Loucy (cell line): Measurements from ENCODE around the gene C20orf204.

Source experiments
- H2AFZ ChIP-seq: fragments of 200-600 bp; sonication (generic); 2 replicates; pipeline ENCODE4 v1.6.0; 2016; ENCODE audit warnings: antibody characterized with exemption, mild to moderate bottlenecking, low read length, moderate library complexity
- H3F3A ChIP-seq: fragments of 200-600 bp; 2 replicates; pipeline ENCODE4 v1.6.0; 2016; ENCODE audit warnings: antibody characterized with exemption, low read depth, mild to moderate bottlenecking
- H3K27me3 ChIP-seq: fragments of 200-600 bp; sonication (generic); 2 replicates; pipeline ENCODE4 v1.6.1; 2014; ENCODE audit warnings: low read length, mild to moderate bottlenecking; ENCODE audit not compliant: insufficient read depth, poor library complexity, severe bottlenecking
- H3K36me3 ChIP-seq: fragments of 200-600 bp; sonication (generic); 2 replicates; pipeline ENCODE4 v1.6.1; 2016; ENCODE audit warnings: low read length; ENCODE audit not compliant: insufficient read depth
- H3K4me1 ChIP-seq: fragments of 200-600 bp; sonication (generic); 2 replicates; pipeline ENCODE4 v1.5.1; 2014; ENCODE audit warnings: low read length, mild to moderate bottlenecking; ENCODE audit not compliant: insufficient read depth, poor library complexity, severe bottlenecking
- H3K4me2 ChIP-seq: fragments of 200-600 bp; sonication (generic); 2 replicates; pipeline ENCODE4 v1.6.0; 2014; ENCODE audit warnings: antibody characterized with exemption, low read length, low read depth, mild to moderate bottlenecking; ENCODE audit not compliant: poor library complexity, severe bottlenecking
- H3K4me3 ChIP-seq: fragments of 200-600 bp; sonication (generic); 2 replicates; pipeline ENCODE4 v1.5.1; 2014; ENCODE audit warnings: low read length, mild to moderate bottlenecking, mixed read lengths; ENCODE audit not compliant: poor library complexity, severe bottlenecking
- H3K79me2 ChIP-seq: fragments of 200-600 bp; sonication (generic); 2 replicates; pipeline ENCODE4 v1.6.1; 2014; ENCODE audit warnings: low read length; ENCODE audit not compliant: insufficient read depth
- H3K9ac ChIP-seq: fragments of 200-600 bp; sonication (generic); 2 replicates; pipeline ENCODE4 v1.6.0; 2014; ENCODE audit warnings: mild to moderate bottlenecking, low read depth, low read length, moderate library complexity; ENCODE audit not compliant: poor library complexity, severe bottlenecking
- H3K9me2 ChIP-seq: fragments of 200-600 bp; sonication (generic); replicated peaks from 2 replicates; pipeline ENCODE4 v1.6.1; 2016; ENCODE audit warnings: low read depth, low read length, mixed read lengths
- H3K9me3 ChIP-seq: fragments of 200-600 bp; sonication (generic); 2 replicates; pipeline ENCODE4 v1.6.1; 2014; ENCODE audit warnings: mild to moderate bottlenecking, antibody characterized with exemption, low read length, low read depth; ENCODE audit not compliant: insufficient read depth
- H4K20me1 ChIP-seq: fragments of 200-600 bp; sonication (generic); 2 replicates; pipeline ENCODE4 v1.6.0; 2014; ENCODE audit warnings: antibody characterized with exemption, low read length, mild to moderate bottlenecking; ENCODE audit not compliant: insufficient read depth, poor library complexity, severe bottlenecking
- CTCF ChIP-seq: fragments of 200-600 bp; sonication (generic); conservative IDR thresholded peaks from 2 replicates; pipeline ENCODE4 v1.5.1; 2014; ENCODE audit warnings: mild to moderate bottlenecking, antibody characterized with exemption, low read length
- EZH2phosphoT487 ChIP-seq: fragments of 200-600 bp; IDR thresholded peaks from 2 replicates; pipeline ENCODE4 v1.6.1; 2018; ENCODE audit warnings: antibody characterized with exemption, mild to moderate bottlenecking, moderate library complexity, borderline replicate concordance

C20orf204 gene

GRCh38 chr20:64047968-64048401 is 12.0 kb downstream of the C20orf204 start:
- H4K20me1 ChIP-seq, result no peaks in the 10 kb centered on the region
- no peaks in the 10 kb centered on the region for H3F3A ChIP-seq
- H3K4me3 ChIP-seq, result no peak overlapping the region
- H3K79me2 ChIP-seq, result no peaks in the 10 kb centered on the region
- no peak overlapping the region for H2AFZ ChIP-seq
- H3K4me1 ChIP-seq, result no peaks in the 10 kb centered on the region
- no peak for TF ChIP-seq EZH2phosphoT487
- no peak for TF ChIP-seq CTCF
- no peaks in the 10 kb centered on the region for H3K9me3 ChIP-seq
- H3K9ac ChIP-seq, result no peak overlapping the region
- H3K9me2 ChIP-seq, result no peaks in the 10 kb centered on the region
- H3K36me3 ChIP-seq, result no peaks in the 10 kb centered on the region
- no peaks in the 10 kb centered on the region for H3K27me3 ChIP-seq
- no peak overlapping the region for H3K4me2 ChIP-seq

- Histone ChIP-seq H3K4me2 (no peak overlapping the region), H4K20me1 (no peaks in the 10 kb centered on the region), H3K79me2 (no peaks in the 10 kb centered on the region), H3F3A (no peaks in the 10 kb centered on the region), H3K4me1 (peaks cover 1% of the 10 kb centered on the region), H3K9ac (no peak overlapping the region), H2AFZ (no peak overlapping the region), H3K9me2 (no peaks in the 10 kb centered on the region), H3K27me3 (no peaks in the 10 kb centered on the region), H3K36me3 (no peaks in the 10 kb centered on the region), H3K4me3 (no peak overlapping the region), H3K9me3 (no peaks in the 10 kb centered on the region)
- TF ChIP-seq EZH2phosphoT487 (no peak), CTCF (no peak)
Observed at GRCh38 chr20:64048402-64049044, 12.5 kb downstream of the C20orf204 start.

- peaks cover 8% of the 10 kb centered on the region for H3K4me1 ChIP-seq
- no peaks in the 10 kb centered on the region for H3K27me3 ChIP-seq
- no peak within 1 kb of the TSS for H3K4me3 ChIP-seq
- H3K36me3 ChIP-seq, result no peaks in the 10 kb centered on the region
- H3K9ac ChIP-seq, result no peak within 1 kb of the TSS
- no peaks in the 10 kb centered on the region for H3K79me2 ChIP-seq
- H2AFZ ChIP-seq, result no peak within 1 kb of the TSS
- no peaks in the 10 kb centered on the region for H3F3A ChIP-seq
- H3K9me2 ChIP-seq, result no peaks in the 10 kb centered on the region
- no peak within 1 kb of the TSS for H3K4me2 ChIP-seq
- H3K9me3 ChIP-seq, result no peaks in the 10 kb centered on the region
- no peaks in the 10 kb centered on the region for H4K20me1 ChIP-seq
- no peak for TF ChIP-seq CTCF
Observed at GRCh38 chr20:64049060-64049877, 13.3 kb downstream of the C20orf204 start, which contains the start of gene SOX18. TSS of gene SOX18 (minus strand) at chr20:64049639. CDS start at chr20:64049516, 123 bp downstream.
